ENCODE results near the gene CRMP1.
A peak's percentile ranks its signal among the peaks of the same experiment; 100 is the strongest.

CRMP1 gene

GRCh38 chr4:5866841-5867813 is 25.8 kb downstream of the CRMP1 start:
- Histone ChIP-seq H3K36me3 (ENCODE audit: insufficient read depth, low read length) (no peaks in the 10 kb centered on the region), H3K4me1 (ENCODE audit: insufficient read depth, low read length, poor library complexity, severe bottlenecking) (peaks cover 42% of the 10 kb centered on the region), H3K4me3 (ENCODE audit: low read length, poor library complexity, severe bottlenecking) (peak overlapping the region; percentile 61), H3K79me2 (ENCODE audit: insufficient read depth, low read length) (no peaks in the 10 kb centered on the region), H3F3A (ENCODE audit: low read depth) (no peaks in the 10 kb centered on the region), H3K4me2 (ENCODE audit: low read depth, low read length, poor library complexity, severe bottlenecking) (peak overlapping the region; percentile 73), H3K9me2 (replicated peaks; ENCODE audit: low read depth, low read length) (no peaks in the 10 kb centered on the region), H4K20me1 (ENCODE audit: insufficient read depth, low read length, poor library complexity, severe bottlenecking) (no peaks in the 10 kb centered on the region), H3K9me3 (ENCODE audit: insufficient read depth, low read depth, low read length) (no peaks in the 10 kb centered on the region), H2AFZ (ENCODE audit: low read length) (peak overlapping the region; percentile 70; the same call in 1 of the 2 replicates), H3K9ac (ENCODE audit: low read depth, low read length, poor library complexity, severe bottlenecking) (peak overlapping the region; percentile 52), H3K27me3 (ENCODE audit: insufficient read depth, low read length, poor library complexity, severe bottlenecking) (no peaks in the 10 kb centered on the region)
- no peak for TF ChIP-seq EZH2phosphoT487 (IDR thresholded peaks at IDR 0.05; ENCODE audit: borderline replicate concordance)
- TF ChIP-seq CTCF (conservative IDR thresholded peaks at IDR 0.05; ENCODE audit: low read length), result no peak

GRCh38 chr4:5865896-5866599 is 26.8 kb downstream of the CRMP1 start:
- Histone ChIP-seq H3K9me2 (replicated peaks; ENCODE audit: low read depth, low read length) (no peaks in the 10 kb centered on the region), H3K9ac (ENCODE audit: low read depth, low read length, poor library complexity, severe bottlenecking) (peak overlapping the region; percentile 52), H3K79me2 (ENCODE audit: insufficient read depth, low read length) (no peaks in the 10 kb centered on the region), H4K20me1 (ENCODE audit: insufficient read depth, low read length, poor library complexity, severe bottlenecking) (no peaks in the 10 kb centered on the region), H3K4me1 (ENCODE audit: insufficient read depth, low read length, poor library complexity, severe bottlenecking) (peaks cover 42% of the 10 kb centered on the region), H3K27me3 (ENCODE audit: insufficient read depth, low read length, poor library complexity, severe bottlenecking) (no peaks in the 10 kb centered on the region), H3K4me3 (ENCODE audit: low read length, poor library complexity, severe bottlenecking) (peak overlapping the region; percentile 61), H2AFZ (ENCODE audit: low read length) (peak overlapping the region; percentile 30; the same call in 1 of the 2 replicates), H3K4me2 (ENCODE audit: low read depth, low read length, poor library complexity, severe bottlenecking) (peak overlapping the region; percentile 73), H3K36me3 (ENCODE audit: insufficient read depth, low read length) (no peaks in the 10 kb centered on the region), H3F3A (ENCODE audit: low read depth) (no peaks in the 10 kb centered on the region), H3K9me3 (ENCODE audit: insufficient read depth, low read depth, low read length) (no peaks in the 10 kb centered on the region)
- TF ChIP-seq CTCF (conservative IDR thresholded peaks at IDR 0.05; ENCODE audit: low read length), result no peak
- TF ChIP-seq EZH2phosphoT487 (IDR thresholded peaks at IDR 0.05; ENCODE audit: borderline replicate concordance), result no peak

- TF ChIP-seq CTCF (conservative IDR thresholded peaks at IDR 0.05; ENCODE audit: low read length) (no peak), EZH2phosphoT487 (IDR thresholded peaks at IDR 0.05; ENCODE audit: borderline replicate concordance) (no peak)
Observed at GRCh38 chr4:5863461-5864113, 29.3 kb downstream of the CRMP1 start.

More at GRCh38 chr4:5863461-5864113, 29.3 kb downstream of the CRMP1 start:
- peak overlapping the region; percentile 24 for H3K9ac ChIP-seq (ENCODE audit: low read depth, low read length, poor library complexity, severe bottlenecking)
- H3K27me3 ChIP-seq (ENCODE audit: insufficient read depth, low read length, poor library complexity, severe bottlenecking), result no peaks in the 10 kb centered on the region
- H3K4me3 ChIP-seq (ENCODE audit: low read length, poor library complexity, severe bottlenecking), result no peak overlapping the region
- H3K9me2 ChIP-seq (replicated peaks; ENCODE audit: low read depth, low read length), result no peaks in the 10 kb centered on the region
- H4K20me1 ChIP-seq (ENCODE audit: insufficient read depth, low read length, poor library complexity, severe bottlenecking), result no peaks in the 10 kb centered on the region
- no peaks in the 10 kb centered on the region for H3K9me3 ChIP-seq (ENCODE audit: insufficient read depth, low read depth, low read length)
- peaks cover 42% of the 10 kb centered on the region for H3K4me1 ChIP-seq (ENCODE audit: insufficient read depth, low read length, poor library complexity, severe bottlenecking)
- no peaks in the 10 kb centered on the region for H3K36me3 ChIP-seq (ENCODE audit: insufficient read depth, low read length)
- H3F3A ChIP-seq (ENCODE audit: low read depth), result no peaks in the 10 kb centered on the region
- H3K79me2 ChIP-seq (ENCODE audit: insufficient read depth, low read length), result no peaks in the 10 kb centered on the region
- H3K4me2 ChIP-seq (ENCODE audit: low read depth, low read length, poor library complexity, severe bottlenecking), result peak overlapping the region; percentile 54
- H2AFZ ChIP-seq (ENCODE audit: low read length), result no peak overlapping the region

All from Loucy (cell line).